GM18511 (cell line): ENCODE results near the gene PLEKHG2.

Experiments used
- ATAC-seq: cut with Tn5 transposase; IDR thresholded peaks from one replicate; pipeline ENCODE4 v1.9.1; 2021; ENCODE audit warnings: mild to moderate bottlenecking, moderate library complexity; ENCODE audit not compliant: unreplicated experiment

Gene PLEKHG2

GRCh38 chr19:39382991-39383828, 29.3 kb upstream of the PLEKHG2 start:
- no peak for ATAC-seq

DNA sequence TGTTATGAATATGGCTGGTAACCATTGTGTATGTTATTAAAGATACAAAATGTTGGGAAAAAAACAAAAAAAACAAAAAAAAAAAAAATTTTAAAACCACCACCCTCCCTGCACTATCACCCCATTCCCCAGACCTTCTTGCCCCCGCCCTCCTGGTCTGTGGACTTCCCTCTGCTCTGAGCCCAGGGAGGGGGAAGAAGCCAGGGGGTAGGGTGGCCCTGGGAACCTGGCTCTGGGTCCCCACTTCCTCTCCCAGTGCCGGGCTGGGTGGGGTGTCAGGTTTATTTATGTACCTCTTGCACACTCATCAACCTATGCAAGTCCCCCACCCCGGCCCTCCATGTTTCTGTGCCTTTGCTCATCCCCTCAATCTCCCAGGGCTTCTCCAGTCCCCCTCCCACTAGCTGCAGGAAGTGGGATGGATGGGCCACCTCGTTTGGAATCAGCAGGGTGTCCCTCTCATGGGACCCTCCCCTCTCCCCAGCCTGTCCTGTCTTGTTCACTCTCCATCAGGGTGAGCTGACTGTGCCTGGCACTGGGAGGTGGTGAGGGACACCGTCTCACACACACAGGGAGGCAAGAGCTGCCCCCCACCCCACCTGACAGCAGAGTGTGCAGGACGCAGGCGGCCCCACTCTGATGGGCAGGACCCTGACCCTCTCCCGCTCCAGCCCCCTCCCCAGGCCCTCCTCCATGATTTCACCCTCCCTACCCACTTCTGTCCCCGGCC, 27.5 kb upstream of the PLEKHG2 start:
- no peak for ATAC-seq

DNA sequence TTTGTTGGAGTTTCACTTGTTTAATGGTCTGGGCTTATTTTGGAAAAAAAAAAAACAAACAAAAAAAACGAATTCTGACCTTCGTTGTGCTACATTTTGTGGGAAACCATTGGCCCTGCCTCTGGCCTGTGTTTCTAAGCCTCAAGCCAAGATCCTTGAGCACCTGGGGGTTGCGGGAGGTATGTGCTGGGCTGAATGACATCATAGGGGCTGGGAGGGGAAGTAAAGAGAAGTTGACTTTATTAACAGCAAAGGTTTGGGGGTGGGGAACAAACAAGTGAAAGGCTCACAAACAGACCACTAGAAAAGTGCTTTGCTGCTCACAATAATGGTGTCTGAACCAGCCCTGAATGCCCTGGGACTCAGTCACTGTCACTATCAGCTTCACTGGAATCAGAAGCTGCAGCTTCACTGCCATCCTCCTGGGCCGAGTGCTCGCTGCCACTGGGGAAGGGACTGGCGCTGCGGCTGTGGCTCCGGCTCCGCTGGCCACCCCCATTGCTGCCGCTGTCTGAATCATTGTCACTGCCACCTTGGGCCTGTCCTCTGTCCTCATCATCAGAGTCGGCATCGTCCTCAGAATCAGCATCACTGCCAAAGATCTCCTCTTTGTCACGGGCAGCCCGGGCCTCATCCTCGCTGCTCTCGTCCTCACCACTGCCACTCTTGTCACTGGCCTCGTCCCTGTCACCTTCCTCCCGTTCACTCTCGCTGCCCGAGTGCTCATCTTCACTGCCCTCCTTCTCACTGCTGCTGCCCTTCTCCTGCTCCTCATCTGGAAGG, 26.6 kb upstream of the PLEKHG2 start:
- ATAC-seq = no peak

- ATAC-seq = no peak
Observed at GRCh38 chr19:39386557-39386956, 25.9 kb upstream of the PLEKHG2 start.

- ATAC-seq = no peak
Observed at GRCh38 chr19:39388657-39389056, 23.8 kb upstream of the PLEKHG2 start.

DNA sequence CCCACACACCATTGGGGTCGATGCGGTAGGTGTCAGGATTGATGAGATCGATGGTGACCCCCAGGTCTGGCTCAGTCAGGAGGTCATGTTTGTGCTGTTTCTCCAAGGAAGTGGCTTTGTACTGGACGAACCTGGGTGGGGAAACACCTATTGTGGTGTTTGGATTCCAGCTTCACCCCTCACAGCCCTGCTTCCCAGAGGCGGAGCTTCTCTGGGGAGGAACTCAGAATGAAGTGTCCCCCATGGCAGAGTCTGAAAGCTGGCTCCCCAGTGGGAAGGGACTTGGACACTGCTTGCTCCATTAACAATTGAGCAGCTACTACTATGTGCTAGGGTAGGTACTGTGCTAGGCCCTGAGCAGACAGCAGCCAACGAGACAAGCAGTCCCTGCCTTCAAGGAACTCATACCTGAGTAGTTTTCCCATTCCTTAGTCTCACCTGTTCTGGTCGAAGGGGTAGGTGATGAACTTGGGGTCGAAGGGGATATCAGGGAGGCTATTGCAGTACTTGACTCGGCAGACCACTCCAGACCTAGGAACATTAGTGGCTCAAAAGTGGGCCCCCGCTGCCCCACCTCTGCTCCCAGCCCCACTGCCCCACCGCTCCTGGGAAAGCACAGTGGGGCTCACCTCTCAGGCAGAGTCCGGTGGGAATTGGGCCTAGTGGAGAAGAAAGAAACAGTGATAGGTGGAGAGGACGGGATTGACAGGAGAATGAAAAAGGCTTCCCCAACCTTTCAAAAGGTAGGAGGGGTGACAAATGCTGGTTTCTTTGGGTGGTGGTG, 22.6 kb upstream of the PLEKHG2 start:
- no peak for ATAC-seq

- no peak for ATAC-seq
Observed at GRCh38 chr19:39390451-39390750, 22.1 kb upstream of the PLEKHG2 start.

DNA sequence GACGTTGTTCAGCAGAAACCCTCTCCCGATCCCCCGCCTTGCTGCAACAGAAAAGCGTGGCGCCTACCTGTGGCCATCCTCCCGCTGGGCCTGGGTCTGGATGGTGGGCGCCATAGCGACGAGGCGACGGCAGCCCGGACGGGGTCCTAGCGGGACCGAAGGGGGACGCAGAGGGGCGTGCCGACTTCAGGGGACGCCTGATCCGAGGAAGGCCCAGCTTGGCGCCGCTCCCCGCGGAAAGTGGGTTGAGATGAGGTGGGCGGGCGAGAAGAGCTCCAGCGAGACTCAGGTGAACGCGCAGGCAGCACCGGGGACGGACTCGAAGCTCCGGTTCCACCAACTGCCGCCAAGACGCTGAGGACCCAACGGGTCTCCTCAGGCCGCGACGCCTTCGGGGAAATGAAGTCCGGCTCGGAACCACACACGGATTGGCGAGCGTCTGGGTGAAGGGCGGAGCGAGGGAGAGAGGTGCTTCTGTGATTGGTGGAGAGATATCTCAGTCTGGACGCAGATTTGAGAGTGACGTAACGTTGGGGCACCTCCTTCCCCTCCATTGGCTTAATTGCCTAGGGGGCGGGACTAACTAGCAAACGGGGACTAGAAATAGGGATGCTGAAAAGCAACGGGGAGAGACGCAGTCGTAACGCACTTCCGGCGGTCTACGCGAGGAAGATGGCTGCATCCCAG, 21.6 kb upstream of the PLEKHG2 start, which contains the start of the genes MED29 and PAF1:
Gene MED29 (plus strand): TSS at position 628 of the 687 bp plus-strand sequence. CDS start 45 bp downstream, at position 673.
Gene PAF1 (minus strand): TSS at position 356 of the 687 bp plus-strand sequence. CDS start 242 bp downstream, at position 114.
- ATAC-seq = peak; percentile 93

DNA sequence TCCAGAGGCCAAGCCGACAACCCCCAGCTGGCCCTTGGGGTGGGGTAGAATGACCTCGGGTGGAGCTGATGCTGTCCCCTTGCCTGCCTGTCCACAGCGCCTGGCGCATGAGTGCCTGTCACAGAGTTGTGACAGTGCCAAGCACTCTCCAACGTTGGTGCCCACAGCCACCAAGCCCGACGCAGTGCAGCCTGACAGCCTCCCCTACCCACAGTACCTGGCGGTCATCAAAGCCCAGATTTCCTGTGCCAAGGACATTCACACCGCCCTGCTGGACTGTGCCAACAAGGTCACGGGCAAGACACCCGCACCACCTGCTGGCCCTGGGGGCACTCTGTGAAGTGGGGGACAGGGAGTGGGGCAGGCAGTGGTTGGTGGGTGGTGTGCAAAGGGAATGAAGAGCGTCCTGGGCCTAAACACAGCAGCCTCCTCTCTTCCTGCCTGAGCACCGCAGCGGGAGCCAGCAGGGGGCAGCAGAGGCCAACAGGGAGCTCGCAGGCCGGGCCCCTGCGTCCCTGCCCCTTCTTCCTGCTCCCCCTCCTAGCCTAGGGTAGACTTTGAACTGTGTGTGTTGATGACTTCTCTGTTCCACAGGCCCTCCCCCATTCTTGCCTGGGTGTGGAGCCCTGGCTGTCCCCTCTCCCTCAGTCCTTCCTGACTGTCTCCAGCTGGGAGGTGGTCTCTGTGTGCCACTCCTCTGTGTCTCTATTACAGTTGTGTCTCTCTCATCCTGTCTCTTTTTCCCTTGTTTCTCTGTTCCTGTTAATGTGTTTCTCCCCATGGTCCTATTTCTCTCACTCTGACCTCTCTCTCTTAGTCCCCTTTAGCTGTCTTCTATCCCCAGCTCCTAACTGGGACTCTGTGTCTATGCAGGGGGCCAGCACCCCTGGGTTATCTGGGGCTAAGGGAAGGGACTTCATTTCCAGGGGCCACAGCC, 14.8 kb upstream of the PLEKHG2 start:
- peak; percentile 47 for ATAC-seq

DNA sequence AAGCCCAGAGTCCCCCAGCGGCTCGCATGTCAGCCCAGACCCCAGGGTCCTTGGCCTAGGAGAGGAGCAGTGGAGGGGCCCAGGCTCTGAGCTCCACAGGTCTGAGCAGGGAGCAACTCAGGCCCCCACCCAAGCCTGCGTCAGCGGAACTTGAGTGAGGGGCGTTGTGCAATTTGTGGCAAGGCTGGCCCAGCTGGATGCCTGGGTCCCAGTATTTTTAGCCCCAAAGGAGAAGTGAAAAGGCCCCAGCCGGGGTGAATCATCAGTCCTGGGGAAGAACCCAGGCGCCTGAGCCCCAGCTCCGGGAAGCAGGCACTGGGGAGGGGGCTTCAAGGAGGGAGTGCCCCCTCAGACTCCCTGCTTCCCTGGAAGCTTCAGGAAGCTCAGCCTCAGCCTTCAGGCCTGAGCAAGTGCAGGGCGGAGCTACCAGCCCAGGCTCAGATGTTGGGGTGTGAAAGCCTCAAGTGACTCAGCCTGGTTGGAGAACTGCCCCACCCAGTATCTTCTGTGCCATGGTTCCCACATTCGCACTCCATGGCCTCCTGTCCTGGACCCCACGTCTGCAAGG, 14.1 kb upstream of the PLEKHG2 start:
- ATAC-seq = no peak

GRCh38 chr19:39399668-39400050, 12.8 kb upstream of the PLEKHG2 start:
- no peak for ATAC-seq

DNA sequence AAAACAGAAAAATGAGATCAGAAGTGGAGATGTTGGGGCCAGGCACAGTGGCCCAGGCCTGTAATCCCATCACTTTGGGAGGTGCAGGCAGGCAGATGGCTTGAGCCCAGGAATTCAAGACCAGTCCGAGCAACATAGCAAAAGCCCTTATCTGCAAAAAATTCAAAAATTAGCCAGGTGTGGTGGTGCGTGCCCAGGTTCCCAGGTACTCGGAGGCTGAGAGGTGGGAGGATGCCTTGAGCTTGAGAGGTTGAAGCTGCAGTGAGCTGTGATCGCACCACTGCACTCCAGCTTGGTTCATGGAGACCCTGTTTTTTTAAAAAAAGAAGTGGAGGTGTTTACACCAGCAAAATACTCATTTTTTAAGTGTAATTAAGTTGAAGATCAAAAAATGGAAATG, 12.4 kb upstream of the PLEKHG2 start:
- ATAC-seq = no peak

GRCh38 chr19:39401070-39401548, 11.4 kb upstream of the PLEKHG2 start:
- ATAC-seq = peak; percentile 14

GRCh38 chr19:39401549-39402345, 10.7 kb upstream of the PLEKHG2 start:
- peak; percentile 38 for ATAC-seq

DNA sequence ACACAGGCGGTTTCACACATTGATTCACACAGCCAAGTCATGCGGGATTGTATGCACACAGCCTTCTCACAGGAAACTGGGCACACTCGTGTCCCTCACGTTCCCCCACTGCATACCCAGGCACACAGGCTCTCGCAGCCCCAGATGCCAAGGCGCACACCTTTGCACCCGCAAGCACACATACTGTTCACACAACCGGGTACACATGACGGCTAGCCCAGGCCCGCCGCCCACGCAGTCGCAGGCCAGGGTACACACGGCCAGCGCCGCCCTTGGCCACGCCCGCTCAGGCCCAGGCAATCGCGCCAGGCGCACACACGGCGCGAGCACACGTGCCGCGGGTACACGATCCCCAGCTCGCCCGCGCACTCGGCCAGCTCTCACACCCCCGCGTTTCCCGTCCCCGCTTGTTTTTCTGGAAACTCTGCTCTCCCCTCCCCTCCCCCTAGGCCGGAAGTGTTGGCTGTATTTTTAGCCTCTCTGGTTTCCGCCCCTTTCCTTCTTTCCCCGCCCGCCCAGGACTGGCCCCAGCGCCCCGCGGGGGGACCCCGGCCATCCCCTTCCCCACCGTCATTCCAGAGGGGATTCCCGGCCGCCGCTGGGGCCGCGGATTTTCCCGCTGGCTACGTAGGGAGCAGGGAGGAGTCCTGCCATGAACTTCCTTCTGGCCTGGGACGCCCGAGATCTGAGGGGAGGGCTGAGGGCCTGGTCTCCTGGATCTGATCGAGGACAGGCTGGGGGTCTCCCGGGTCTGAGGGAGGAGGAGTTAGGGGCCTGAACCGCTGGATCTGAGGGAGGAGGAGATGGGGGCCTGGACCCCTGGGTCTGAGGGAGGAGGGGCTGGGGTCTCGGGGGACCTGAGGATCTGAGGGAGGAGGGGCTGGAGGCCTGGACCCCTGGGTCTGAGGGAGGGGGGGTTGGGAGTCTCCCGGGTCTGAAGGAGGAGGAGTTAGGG, 9.8 kb upstream of the PLEKHG2 start:
- peak; percentile 22 for ATAC-seq
